Testis (tissue), 3 donors: ENCODE results near the gene PLCXD3. TPM values are rescaled to one million over a fixed set of nuclear protein-coding genes. Genes with fewer than 3 reads are reported as not detected.

ENCODE experiments used
- DNase-seq: peaks from one replicate; pipeline ENCODE4 v3.0.0-alpha.2; 2019
- H3K27ac ChIP-seq, 2 donors: fragments of 200-600 bp; sonication (generic); one replicate each; pipeline ENCODE4 v1.5.1; 2019
- H3K27me3 ChIP-seq: fragments of 200-600 bp; sonication (generic); one replicate; pipeline ENCODE4 v1.5.1; 2019
- H3K36me3 ChIP-seq: fragments of 200-600 bp; sonication (generic); one replicate; pipeline ENCODE4 v1.5.1; 2017; ENCODE audit warnings: low read depth; ENCODE audit errors: missing control alignments
- H3K4me1 ChIP-seq: fragments of 200-600 bp; sonication (generic); one replicate; pipeline ENCODE4 v1.5.1; 2019
- H3K4me3 ChIP-seq, 2 donors: fragments of 200-600 bp; sonication (generic); one replicate each; pipeline ENCODE4 v1.5.1; 2017 to 2019
- H3K9me3 ChIP-seq: fragments of 200-600 bp; sonication (generic); one replicate; pipeline ENCODE4 v1.5.1; 2017
- POLR2A ChIP-seq: fragments of 450-650 bp; IDR thresholded peaks from one replicate; pipeline ENCODE4 v1.6.1; 2017; ENCODE audit warnings: antibody characterized with exemption, mild to moderate bottlenecking, moderate library complexity
- WGBS, 2 donors: methylation state at CpG; one replicate each; pipeline ENCODE4 v1.1.5; 2018; 5-methylcytosine and 5-hydroxymethylcytosine counted together
- intact Hi-C: fragments of 100-400 bp; cut with DNase I; formaldehyde crosslinking; loops from one replicate; pipeline ENCODE4 v1.15.1; 2023; ENCODE audit warnings: low total_unique reads
- polyA plus RNA-seq: library from polyadenylated mRNA; stranded (reverse); fragments of 350-450 nt; fragmentation: Illumina TruSeq; extraction: RNeasy Lipid Tissue Mini Kit (QIAGEN cat#74804); gene quantifications from one replicate; pipeline ENCODE4 v1.2.3, GENCODE V29; 2014; ENCODE audit warnings: low read depth, low replicate concordance; ENCODE audit not compliant: insufficient read depth
- total RNA-seq, 2 donors: library from RNA; depleted of rRNA; stranded (reverse); fragments of >200 nt; gene quantifications; one replicate each; pipeline ENCODE4 v1.2.3, GENCODE V29; 2016
- TF ChIP-seq, protein P1 (sequence below), 3 experiments: fragments of 450-650 bp in 2 of 3; fragments of 200-600 bp in 1 of 3; sonication (generic) in 1 of 3; IDR thresholded peaks; one replicate each; pipeline ENCODE4 v1.5.1; 2016 to 2019; ENCODE audit warnings: antibody characterized with exemption in 3 of 3, mild to moderate bottlenecking in 2 of 3, moderate library complexity in 1 of 3

PLCXD3 gene
- total and polyA plus RNA-seq, 3 donors from 2014 or later = 0.78 to 1.8 (median 1.7) TPM

DNA sequence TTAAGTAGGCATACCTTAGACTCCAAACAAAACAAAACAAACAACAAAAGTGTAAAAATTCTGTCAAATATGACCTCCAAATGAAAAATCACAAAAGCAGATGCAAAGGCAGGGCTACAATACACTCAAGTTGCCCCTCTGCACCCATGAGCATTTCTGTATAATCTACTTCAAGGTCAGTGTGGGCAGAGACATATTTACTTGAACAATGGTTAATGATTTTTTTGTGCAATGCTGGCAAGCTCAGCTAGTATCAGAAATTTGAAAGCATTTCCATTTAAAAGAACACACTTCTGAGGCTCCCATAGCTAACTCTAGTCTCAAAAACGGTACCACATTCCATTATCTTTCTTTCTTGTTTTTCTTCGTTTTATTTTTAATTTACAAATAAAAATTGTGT lies 57.9 kb downstream of the PLCXD3 start:
- H3K9me3 ChIP-seq = no peaks in the 10 kb centered on the region
- no peak for DNase-seq
- WGBS, 2 donors = 59 to 65% methylated on average over 2 of the region's 2 CpGs
- H3K4me3 ChIP-seq = no peak overlapping the region
- H3K27ac ChIP-seq = no peak overlapping the region
- H3K27me3 ChIP-seq = no peaks in the 10 kb centered on the region
- TF ChIP-seq, protein P1, sequence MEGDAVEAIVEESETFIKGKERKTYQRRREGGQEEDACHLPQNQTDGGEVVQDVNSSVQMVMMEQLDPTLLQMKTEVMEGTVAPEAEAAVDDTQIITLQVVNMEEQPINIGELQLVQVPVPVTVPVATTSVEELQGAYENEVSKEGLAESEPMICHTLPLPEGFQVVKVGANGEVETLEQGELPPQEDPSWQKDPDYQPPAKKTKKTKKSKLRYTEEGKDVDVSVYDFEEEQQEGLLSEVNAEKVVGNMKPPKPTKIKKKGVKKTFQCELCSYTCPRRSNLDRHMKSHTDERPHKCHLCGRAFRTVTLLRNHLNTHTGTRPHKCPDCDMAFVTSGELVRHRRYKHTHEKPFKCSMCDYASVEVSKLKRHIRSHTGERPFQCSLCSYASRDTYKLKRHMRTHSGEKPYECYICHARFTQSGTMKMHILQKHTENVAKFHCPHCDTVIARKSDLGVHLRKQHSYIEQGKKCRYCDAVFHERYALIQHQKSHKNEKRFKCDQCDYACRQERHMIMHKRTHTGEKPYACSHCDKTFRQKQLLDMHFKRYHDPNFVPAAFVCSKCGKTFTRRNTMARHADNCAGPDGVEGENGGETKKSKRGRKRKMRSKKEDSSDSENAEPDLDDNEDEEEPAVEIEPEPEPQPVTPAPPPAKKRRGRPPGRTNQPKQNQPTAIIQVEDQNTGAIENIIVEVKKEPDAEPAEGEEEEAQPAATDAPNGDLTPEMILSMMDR (IDR thresholded peaks at IDR 0.05) = no peak
- no peak for TF ChIP-seq POLR2A
- no peaks in the 10 kb centered on the region for H3K4me1 ChIP-seq
- intact Hi-C loops = no loop called here
- no peaks in the 10 kb centered on the region for H3K36me3 ChIP-seq

DNA sequence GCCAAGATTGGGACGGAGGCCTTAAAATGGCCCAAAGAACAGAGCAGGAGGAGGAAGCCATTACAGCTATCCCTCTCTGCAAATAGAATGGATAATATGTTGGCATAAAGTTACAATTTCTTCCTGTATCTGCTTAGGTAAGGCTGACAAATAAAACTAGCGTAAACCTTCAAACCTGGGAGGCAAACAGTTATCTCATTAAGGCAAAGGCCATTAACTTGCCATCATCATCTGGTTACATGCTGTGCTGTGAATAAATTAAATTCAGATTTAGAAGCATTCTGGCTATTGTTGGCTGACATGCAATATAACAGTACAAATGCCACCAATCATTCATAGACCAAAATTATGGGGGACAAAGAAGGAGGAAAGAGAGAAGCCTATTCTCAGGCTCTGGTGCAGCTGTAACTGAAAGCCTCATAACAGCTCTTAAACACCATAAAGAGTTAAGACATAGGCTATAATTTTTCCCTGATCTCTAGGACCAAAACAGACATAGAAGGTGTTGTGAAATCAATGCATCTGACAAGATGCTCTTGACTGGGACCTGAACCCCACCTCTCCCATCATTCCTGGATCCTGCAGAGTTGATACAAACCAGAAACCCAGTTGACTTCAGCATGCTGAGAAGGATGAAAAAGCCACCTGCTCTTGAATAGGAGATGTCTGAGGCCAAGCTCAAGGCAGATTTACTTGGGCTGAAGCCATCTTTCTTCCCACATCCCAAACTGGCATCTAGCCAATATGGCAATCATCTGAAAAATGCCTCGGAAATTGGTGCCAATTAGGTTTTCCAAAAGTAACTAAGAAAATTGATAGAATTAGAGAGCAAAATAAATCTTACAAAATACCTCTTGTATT lies 62.5 kb downstream of the PLCXD3 start:
- TF ChIP-seq, protein P1 (IDR thresholded peaks at IDR 0.05) = no peak
- no peak for TF ChIP-seq POLR2A
- H3K27ac ChIP-seq = no peak overlapping the region
- no peaks in the 10 kb centered on the region for H3K27me3 ChIP-seq
- H3K4me3 ChIP-seq = no peak overlapping the region
- no peak for DNase-seq
- WGBS, 2 donors = 64 to 74% methylated on average over 3 of the region's 3 CpGs
- no peaks in the 10 kb centered on the region for H3K36me3 ChIP-seq
- H3K4me1 ChIP-seq = no peaks in the 10 kb centered on the region
- H3K9me3 ChIP-seq = no peaks in the 10 kb centered on the region
- intact Hi-C loops = no loop called here

DNA sequence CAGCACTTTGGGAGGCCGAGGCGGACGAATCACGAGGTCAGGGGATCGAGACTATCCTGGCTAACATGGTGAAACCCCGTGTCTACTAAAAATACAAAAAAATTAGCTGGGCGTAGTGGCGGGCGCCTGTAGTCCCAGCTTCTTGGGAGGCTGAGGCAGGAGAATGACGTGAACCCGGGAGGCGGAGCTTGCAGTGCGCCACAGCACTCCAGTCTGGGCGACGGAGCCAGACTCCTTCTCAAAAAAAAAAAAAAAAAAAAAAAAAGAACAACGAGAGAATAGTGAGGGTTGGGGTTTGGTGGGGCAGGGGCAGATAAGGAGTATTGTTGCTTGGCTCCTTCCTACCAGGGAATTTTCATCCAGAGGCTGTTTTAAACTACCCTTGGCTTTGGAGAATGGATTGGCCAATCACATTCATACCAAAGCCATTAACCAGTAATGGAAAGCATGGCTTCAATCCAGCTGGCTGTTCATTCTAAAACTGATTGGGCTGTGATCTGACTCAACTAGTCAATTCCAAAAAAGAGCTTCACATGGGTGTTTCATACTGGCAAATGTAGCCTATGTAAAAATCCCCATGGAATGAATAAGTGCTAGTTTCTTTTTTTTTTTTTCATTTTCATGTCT lies 64.4 kb downstream of the PLCXD3 start:
- Histone ChIP-seq H3K4me3 (peak overlapping the region in 1 of 2 donors; percentile 26), H3K9me3 (no peaks in the 10 kb centered on the region), H3K36me3 (no peaks in the 10 kb centered on the region), H3K27ac (no peak overlapping the region), H3K4me1 (no peaks in the 10 kb centered on the region), H3K27me3 (no peaks in the 10 kb centered on the region)
- no peak for TF ChIP-seq POLR2A
- TF ChIP-seq, protein P1 (IDR thresholded peaks at IDR 0.05) = no peak
- intact Hi-C loops = no loop called here
- DNase-seq = no peak
- WGBS, 2 donors = 55 to 78% methylated on average over 16 of the region's 16 CpGs

DNA sequence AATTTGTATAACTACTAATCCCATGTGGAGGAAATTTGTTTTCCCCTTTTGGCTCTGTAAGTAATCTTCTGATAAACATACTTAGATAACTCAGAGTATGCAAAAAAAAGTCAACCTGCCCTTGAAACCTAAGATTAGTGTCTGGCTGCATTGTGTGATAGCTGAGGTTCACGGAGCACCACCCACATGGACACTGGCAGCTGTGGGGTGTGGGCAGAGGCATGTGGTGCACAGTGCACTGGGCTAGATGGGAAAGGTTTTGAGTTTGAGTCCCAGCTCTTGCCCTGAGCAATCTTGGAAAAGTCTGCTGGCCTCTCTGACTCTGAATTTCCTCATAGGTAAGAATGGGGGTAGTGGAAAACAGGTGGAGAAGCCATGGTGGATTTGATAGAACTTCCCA lies 75.1 kb downstream of the PLCXD3 start:
- H3K36me3 ChIP-seq = no peaks in the 10 kb centered on the region
- H3K27ac ChIP-seq = no peak overlapping the region
- no peaks in the 10 kb centered on the region for H3K4me1 ChIP-seq
- 50 to 52% methylated on average over 1 of the region's 1 CpG for WGBS, 2 donors
- no peaks in the 10 kb centered on the region for H3K27me3 ChIP-seq
- intact Hi-C loops = no loop called here
- DNase-seq = no peak
- TF ChIP-seq, protein P1 (IDR thresholded peaks at IDR 0.05) = no peak
- TF ChIP-seq POLR2A = no peak
- H3K9me3 ChIP-seq = no peaks in the 10 kb centered on the region
- no peak overlapping the region for H3K4me3 ChIP-seq
